ENCODE data around the gene SNN.

SNN gene

GRCh38 chr16:11621539-11621919 is 46.7 kb upstream of the SNN start:
- Histone ChIP-seq H3K27ac (ENCODE audit: low read depth, low read length) (peak overlapping the region; percentile 98), H3K9me2 (replicated peaks; ENCODE audit: control insufficient read depth, low read length) (no peaks in the 10 kb centered on the region), H3K27me3 (ENCODE audit: control insufficient read depth, low read length) (no peaks in the 10 kb centered on the region), H3K79me2 (ENCODE audit: control insufficient read depth, low read length) (no peaks in the 10 kb centered on the region), H3K4me3 (ENCODE audit: low read length) (peak overlapping the region; percentile 62), H3K4me2 (ENCODE audit: low read length) (peak overlapping the region; percentile 85), H3K9me3 (ENCODE audit: control insufficient read depth, insufficient read depth, low read length) (peaks cover 5% of the 10 kb centered on the region; the same call in 1 of the 2 replicates), H3F3A (ENCODE audit: control insufficient read depth, insufficient read depth) (peaks cover 65% of the 10 kb centered on the region), H4K20me1 (ENCODE audit: control insufficient read depth, insufficient read depth, low read depth, low read length) (no peaks in the 10 kb centered on the region), H3K36me3 (ENCODE audit: control insufficient read depth, low read length) (peaks cover 5% of the 10 kb centered on the region; the same call in 1 of the 2 replicates), H3K4me1 (ENCODE audit: control insufficient read depth, low read length) (peaks cover 89% of the 10 kb centered on the region)
- TF ChIP-seq EZH2phosphoT487 (IDR thresholded peaks at IDR 0.05; ENCODE audit: borderline replicate concordance, low read length), result no peak
- TF ChIP-seq, protein P1, sequence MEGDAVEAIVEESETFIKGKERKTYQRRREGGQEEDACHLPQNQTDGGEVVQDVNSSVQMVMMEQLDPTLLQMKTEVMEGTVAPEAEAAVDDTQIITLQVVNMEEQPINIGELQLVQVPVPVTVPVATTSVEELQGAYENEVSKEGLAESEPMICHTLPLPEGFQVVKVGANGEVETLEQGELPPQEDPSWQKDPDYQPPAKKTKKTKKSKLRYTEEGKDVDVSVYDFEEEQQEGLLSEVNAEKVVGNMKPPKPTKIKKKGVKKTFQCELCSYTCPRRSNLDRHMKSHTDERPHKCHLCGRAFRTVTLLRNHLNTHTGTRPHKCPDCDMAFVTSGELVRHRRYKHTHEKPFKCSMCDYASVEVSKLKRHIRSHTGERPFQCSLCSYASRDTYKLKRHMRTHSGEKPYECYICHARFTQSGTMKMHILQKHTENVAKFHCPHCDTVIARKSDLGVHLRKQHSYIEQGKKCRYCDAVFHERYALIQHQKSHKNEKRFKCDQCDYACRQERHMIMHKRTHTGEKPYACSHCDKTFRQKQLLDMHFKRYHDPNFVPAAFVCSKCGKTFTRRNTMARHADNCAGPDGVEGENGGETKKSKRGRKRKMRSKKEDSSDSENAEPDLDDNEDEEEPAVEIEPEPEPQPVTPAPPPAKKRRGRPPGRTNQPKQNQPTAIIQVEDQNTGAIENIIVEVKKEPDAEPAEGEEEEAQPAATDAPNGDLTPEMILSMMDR (IDR thresholded peaks at IDR 0.05; ENCODE audit: low read depth, low read length, poor library complexity, severe bottlenecking), result no peak

DNA sequence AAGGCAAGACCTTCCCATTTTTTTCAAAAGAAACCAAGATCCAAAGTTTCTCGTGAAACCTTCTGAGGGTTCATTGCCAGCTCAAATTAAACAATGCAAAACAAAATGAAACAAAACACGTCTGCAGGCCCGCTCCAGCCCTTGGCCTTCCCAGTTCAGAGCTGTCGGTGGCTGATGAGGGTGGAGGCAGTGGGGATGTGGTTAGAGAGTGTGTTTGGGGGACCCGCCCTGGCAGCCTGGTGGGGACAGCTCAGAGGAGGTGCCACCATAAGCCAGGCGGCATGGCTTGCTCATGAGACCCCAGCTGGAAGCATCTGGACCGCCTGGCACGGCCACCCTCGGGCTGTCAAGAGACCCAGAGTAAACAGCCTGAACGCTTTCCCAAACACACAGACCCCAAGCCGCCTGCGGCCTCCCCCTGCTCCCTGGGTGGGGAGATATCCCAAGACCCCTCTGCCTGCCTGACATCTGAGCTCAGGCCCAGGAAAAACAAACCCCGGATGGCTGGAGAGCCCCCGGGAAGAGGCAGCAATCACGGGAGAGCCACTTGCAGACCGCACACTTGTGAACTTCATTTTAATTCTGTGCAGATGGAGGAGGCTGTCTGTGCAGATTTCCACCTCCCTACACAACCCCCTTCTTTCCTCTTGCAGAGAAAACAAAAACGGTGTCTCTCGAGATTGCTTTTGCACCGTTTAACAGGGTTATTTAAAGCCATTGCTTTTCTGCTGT is 46.2 kb upstream of the SNN start:
- peak overlapping the region; percentile 62 for H3K4me3 ChIP-seq (ENCODE audit: low read length)
- peak overlapping the region; percentile 85 for H3K4me2 ChIP-seq (ENCODE audit: low read length)
- H3K4me1 ChIP-seq (ENCODE audit: control insufficient read depth, low read length), result peaks cover 93% of the 10 kb centered on the region
- no peaks in the 10 kb centered on the region for H3K9me2 ChIP-seq (replicated peaks; ENCODE audit: control insufficient read depth, low read length)
- no peak for TF ChIP-seq EZH2phosphoT487 (IDR thresholded peaks at IDR 0.05; ENCODE audit: borderline replicate concordance, low read length)
- TF ChIP-seq, protein P1 (IDR thresholded peaks at IDR 0.05; ENCODE audit: low read depth, low read length, poor library complexity, severe bottlenecking), result no peak
- peaks cover 5% of the 10 kb centered on the region; the same call in 1 of the 2 replicates for H3K36me3 ChIP-seq (ENCODE audit: control insufficient read depth, low read length)
- no peaks in the 10 kb centered on the region for H3K79me2 ChIP-seq (ENCODE audit: control insufficient read depth, low read length)
- no peaks in the 10 kb centered on the region for H4K20me1 ChIP-seq (ENCODE audit: control insufficient read depth, insufficient read depth, low read depth, low read length)
- H3F3A ChIP-seq (ENCODE audit: control insufficient read depth, insufficient read depth), result peaks cover 69% of the 10 kb centered on the region
- no peaks in the 10 kb centered on the region for H3K27me3 ChIP-seq (ENCODE audit: control insufficient read depth, low read length)
- peaks cover 5% of the 10 kb centered on the region; the same call in 1 of the 2 replicates for H3K9me3 ChIP-seq (ENCODE audit: control insufficient read depth, insufficient read depth, low read length)
- peak overlapping the region; percentile 98 for H3K27ac ChIP-seq (ENCODE audit: low read depth, low read length)

DNA sequence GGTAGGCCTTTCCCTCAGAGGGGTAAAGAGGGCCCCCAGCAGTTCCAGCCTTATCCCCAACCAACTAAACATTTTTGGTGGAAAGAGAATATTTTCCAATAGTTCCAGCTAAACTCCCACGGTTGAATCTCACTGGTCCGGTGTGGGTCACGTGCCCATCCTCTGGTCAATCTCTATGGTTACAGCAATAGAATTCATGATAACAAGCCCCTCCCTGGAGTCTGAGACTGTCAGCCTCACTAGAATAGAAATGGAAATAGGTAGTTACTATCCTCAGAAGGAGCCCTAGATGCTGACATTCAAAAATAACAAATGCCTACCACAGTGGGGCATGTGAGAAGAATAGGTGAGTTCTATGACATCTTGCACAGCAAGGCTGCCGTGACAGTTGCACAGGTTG is 44.0 kb upstream of the SNN start:
- Histone ChIP-seq H3K36me3 (ENCODE audit: control insufficient read depth, low read length) (peaks cover 5% of the 10 kb centered on the region; the same call in 1 of the 2 replicates), H3K9me2 (replicated peaks; ENCODE audit: control insufficient read depth, low read length) (no peaks in the 10 kb centered on the region), H3K9me3 (ENCODE audit: control insufficient read depth, insufficient read depth, low read length) (peaks cover 5% of the 10 kb centered on the region; the same call in 1 of the 2 replicates), H3K4me3 (ENCODE audit: low read length) (peak overlapping the region; percentile 45), H4K20me1 (ENCODE audit: control insufficient read depth, insufficient read depth, low read depth, low read length) (no peaks in the 10 kb centered on the region), H3K79me2 (ENCODE audit: control insufficient read depth, low read length) (no peaks in the 10 kb centered on the region), H3K27ac (ENCODE audit: low read depth, low read length) (peak overlapping the region; percentile 98), H3K4me1 (ENCODE audit: control insufficient read depth, low read length) (peaks cover 99% of the 10 kb centered on the region), H3K27me3 (ENCODE audit: control insufficient read depth, low read length) (no peaks in the 10 kb centered on the region), H3K4me2 (ENCODE audit: low read length) (peak overlapping the region; percentile 85), H3F3A (ENCODE audit: control insufficient read depth, insufficient read depth) (peaks cover 80% of the 10 kb centered on the region)
- no peak for TF ChIP-seq EZH2phosphoT487 (IDR thresholded peaks at IDR 0.05; ENCODE audit: borderline replicate concordance, low read length)
- TF ChIP-seq, protein P1 (IDR thresholded peaks at IDR 0.05; ENCODE audit: low read depth, low read length, poor library complexity, severe bottlenecking), result no peak

Data from DOHH2 (cell line).